Left lung (tissue), 10 donors: ENCODE measurements around the gene HOXA11. TPM values are rescaled to one million over a fixed set of nuclear protein-coding genes. Genes with fewer than 3 reads are reported as not detected.

ENCODE experiments used
- ATAC-seq: fragments of 200-7000 bp; cut with Tn5 transposase; one replicate; pipeline ENCODE4 v1.9.1; 2020; ENCODE audit warnings: moderate library complexity
- DNase-seq, 4 donors: peaks; one replicate each; pipeline ENCODE4 v3.0.0-alpha.2; 2013 to 2020
- H3K27ac ChIP-seq, 2 donors: fragments of 200-600 bp; sonication (generic) in 1 of 2; one replicate each; pipeline versions ENCODE4 v1.5.0 to v1.8.0; 2020 to 2021
- H3K27me3 ChIP-seq, 2 donors: fragments of 200-600 bp; sonication (generic) in 1 of 2; one replicate each; pipeline versions ENCODE4 v1.5.0 to v1.8.0; 2020 to 2021
- H3K36me3 ChIP-seq, 2 donors: fragments of 200-600 bp; sonication (generic) in 1 of 2; one replicate each; pipeline versions ENCODE4 v1.5.0 to v1.8.0; 2020 to 2021
- H3K4me1 ChIP-seq, 2 donors: fragments of 200-600 bp; one replicate each; pipeline ENCODE4 v1.8.0; 2021
- H3K4me3 ChIP-seq, 2 donors: fragments of 200-600 bp; sonication (generic) in 1 of 2; one replicate each; pipeline versions ENCODE4 v1.5.0 to v1.8.0; 2020 to 2021; ENCODE audit warnings: mild to moderate bottlenecking in 1 of 2
- H3K9me3 ChIP-seq, 2 donors: fragments of 200-600 bp; sonication (generic) in 1 of 2; one replicate each; pipeline versions ENCODE4 v1.5.0 to v1.8.0; 2020 to 2021
- intact Hi-C, 2 donors: fragments of 100-400 bp; cut with DNase I; formaldehyde crosslinking; loops; one replicate each; pipeline versions ENCODE4 v1.11.2 to v1.14.2; 2022
- polyA plus RNA-seq, 6 donors: library from polyadenylated mRNA; unstranded; fragments of 120-200 nt; gene quantifications; one replicate each; pipeline ENCODE4 v1.2.1, GENCODE V29; 2013; ENCODE audit not compliant: insufficient read length in 6 of 6
- total RNA-seq, 2 donors: library from RNA; stranded (reverse); fragmentation: NEBNext Ultra II Directional; extraction: Animal tissue kit (Norgen Biotek cat#: 25700); gene quantifications; one replicate each; pipeline ENCODE4 v1.2.1, GENCODE V29; 2021
- TF ChIP-seq, protein P1 (sequence below), 2 donors: fragments of 200-600 bp; sonication (generic) in 1 of 2; IDR thresholded peaks; one replicate each; pipeline versions ENCODE4 v1.5.0 to v1.8.0; 2021; ENCODE audit warnings: antibody characterized with exemption in 2 of 2
- donor health status: DM: no; HTN: yes; CAD: no.
- donor health status: DM: no; HTN: no; CAD: no.

The HOXA11 gene
- total and polyA plus RNA-seq, 8 donors, result 0.10 to 0.23 (median 0.13) TPM; not detected in 4

GRCh38 chr7:27214239-27214950 lies 29.4 kb upstream of the HOXA11 start:
- DNase-seq (no peak), ATAC-seq (no peak)
- intact Hi-C loops, result loop anchor here in 1 of 2 donors (5.0 kb wide), 1 partner anchor 363 kb away; no protein-coding TSS in a partner anchor
- no peaks in the 10 kb centered on the region for H3K9me3 ChIP-seq
- TF ChIP-seq, protein P1, sequence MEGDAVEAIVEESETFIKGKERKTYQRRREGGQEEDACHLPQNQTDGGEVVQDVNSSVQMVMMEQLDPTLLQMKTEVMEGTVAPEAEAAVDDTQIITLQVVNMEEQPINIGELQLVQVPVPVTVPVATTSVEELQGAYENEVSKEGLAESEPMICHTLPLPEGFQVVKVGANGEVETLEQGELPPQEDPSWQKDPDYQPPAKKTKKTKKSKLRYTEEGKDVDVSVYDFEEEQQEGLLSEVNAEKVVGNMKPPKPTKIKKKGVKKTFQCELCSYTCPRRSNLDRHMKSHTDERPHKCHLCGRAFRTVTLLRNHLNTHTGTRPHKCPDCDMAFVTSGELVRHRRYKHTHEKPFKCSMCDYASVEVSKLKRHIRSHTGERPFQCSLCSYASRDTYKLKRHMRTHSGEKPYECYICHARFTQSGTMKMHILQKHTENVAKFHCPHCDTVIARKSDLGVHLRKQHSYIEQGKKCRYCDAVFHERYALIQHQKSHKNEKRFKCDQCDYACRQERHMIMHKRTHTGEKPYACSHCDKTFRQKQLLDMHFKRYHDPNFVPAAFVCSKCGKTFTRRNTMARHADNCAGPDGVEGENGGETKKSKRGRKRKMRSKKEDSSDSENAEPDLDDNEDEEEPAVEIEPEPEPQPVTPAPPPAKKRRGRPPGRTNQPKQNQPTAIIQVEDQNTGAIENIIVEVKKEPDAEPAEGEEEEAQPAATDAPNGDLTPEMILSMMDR (IDR thresholded peaks at IDR 0.05), result no peak
- no peak overlapping the region for H3K4me3 ChIP-seq
- H3K4me1 ChIP-seq, result peaks cover 0 to 16% of the 10 kb centered on the region in 2 donors
- H3K27me3 ChIP-seq, result peaks cover 84 to 100% of the 10 kb centered on the region in 2 donors
- no peaks in the 10 kb centered on the region for H3K36me3 ChIP-seq
- H3K27ac ChIP-seq, result no peak overlapping the region

- Histone ChIP-seq H3K27me3 (peaks cover 81 to 100% of the 10 kb centered on the region in 2 donors), H3K27ac (no peak overlapping the region), H3K9me3 (no peaks in the 10 kb centered on the region), H3K4me3 (no peak overlapping the region), H3K4me1 (peaks cover 0 to 16% of the 10 kb centered on the region in 2 donors), H3K36me3 (no peaks in the 10 kb centered on the region)
- intact Hi-C loops, result loop anchor here in 1 of 2 donors (5.0 kb wide), 1 partner anchor 364 kb away; no protein-coding TSS in a partner anchor
- ATAC-seq, result no peak
- TF ChIP-seq, protein P1 (IDR thresholded peaks at IDR 0.05), result no peak
- DNase-seq, result no peak
Observed at GRCh38 chr7:27213433-27214238, 28.6 kb upstream of the HOXA11 start.

DNA sequence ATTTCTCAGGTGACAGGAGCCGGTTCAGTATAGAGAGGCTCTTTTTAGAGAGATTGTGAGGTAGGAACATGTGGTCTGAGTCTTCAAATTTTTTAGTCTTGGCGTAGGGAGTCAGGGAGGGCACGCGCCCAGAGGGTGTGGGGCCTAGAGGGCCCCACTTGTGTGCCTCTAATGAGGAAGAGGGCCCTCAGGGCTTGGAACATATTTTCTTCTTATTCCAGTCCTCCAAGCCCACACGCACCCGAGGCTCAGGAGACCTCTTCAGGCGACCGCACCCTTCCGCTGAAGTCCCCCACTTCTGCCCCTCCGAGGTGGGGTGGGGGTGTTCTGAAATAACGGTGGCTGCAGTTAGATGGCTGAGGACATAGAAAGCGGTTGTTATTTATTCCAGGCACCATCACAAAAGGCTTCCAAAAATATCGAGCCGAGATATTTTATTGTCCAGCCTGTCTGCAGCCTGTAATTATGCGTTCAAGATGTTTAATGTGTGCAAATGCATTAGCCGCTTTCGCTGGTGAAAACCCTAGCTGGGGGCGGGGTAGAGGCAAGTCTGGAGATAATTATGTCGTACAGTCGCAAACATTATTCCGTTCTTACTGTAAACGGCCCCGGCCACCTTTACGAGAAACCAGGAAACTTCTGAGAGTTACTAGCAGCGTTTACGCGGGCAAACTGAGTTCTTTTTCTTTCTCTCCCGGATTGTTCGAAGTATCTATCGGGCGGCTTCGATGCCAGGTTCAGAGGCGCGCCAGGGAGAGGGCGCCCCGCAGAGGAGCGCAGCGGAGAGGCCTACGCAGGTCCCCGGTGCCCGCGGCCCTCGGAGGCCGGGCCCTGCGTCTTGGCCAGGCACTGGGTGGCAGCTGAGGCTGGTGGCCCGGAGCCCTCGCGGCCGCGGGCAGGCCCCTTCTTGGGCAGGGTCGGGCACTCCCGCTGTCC lies 27.7 kb upstream of the HOXA11 start:
- Histone ChIP-seq H3K36me3 (no peaks in the 10 kb centered on the region), H3K9me3 (no peaks in the 10 kb centered on the region), H3K4me1 (peaks cover 0 to 16% of the 10 kb centered on the region in 2 donors), H3K4me3 (no peak overlapping the region), H3K27ac (no peak overlapping the region), H3K27me3 (peaks cover 83 to 99% of the 10 kb centered on the region in 2 donors)
- ATAC-seq (no peak), DNase-seq (no peak)
- TF ChIP-seq, protein P1 (IDR thresholded peaks at IDR 0.05), result no peak
- intact Hi-C loops, result loop anchor here in 1 of 2 donors (5.0 kb wide), 1 partner anchor 365 kb away; no protein-coding TSS in a partner anchor

- Histone ChIP-seq H3K36me3 (no peaks in the 10 kb centered on the region), H3K9me3 (no peaks in the 10 kb centered on the region), H3K27me3 (peaks cover 91 to 99% of the 10 kb centered on the region in 2 donors), H3K4me1 (peaks cover 0 to 16% of the 10 kb centered on the region in 2 donors), H3K27ac (no peak overlapping the region), H3K4me3 (no peak overlapping the region)
- TF ChIP-seq, protein P1 (IDR thresholded peaks at IDR 0.05), result no peak
- no peak for ATAC-seq
- intact Hi-C loops, result loop anchor here in 1 of 2 donors (5.0 kb wide), 1 partner anchor 366 kb away; no protein-coding TSS in a partner anchor
- DNase-seq, result no peak
Observed at GRCh38 chr7:27211764-27212204, 26.8 kb upstream of the HOXA11 start.
